Measurements from ENCODE around the gene FYN. TPM values are rescaled to one million over a fixed set of nuclear protein-coding genes. Genes with fewer than 3 reads are reported as not detected.

Gene FYN
- total RNA-seq, 1 experiment from 2014 or later, result 34.3 TPM

- intact Hi-C loops (cut with micrococcal nuclease; ENCODE audit: unreplicated experiment), result no loop called here
- no peaks in the 10 kb centered on the region for H3K4me1 ChIP-seq (ENCODE audit: insufficient read depth, low read length, poor library complexity, severe bottlenecking)
- no TSS peak for BruUV-seq (replicated peaks)
- ChIA-PET CTCF (no interaction called here), POLR2A (ENCODE audit: low non-redundant PET) (no interaction called here)
- TF ChIP-seq, protein P1, sequence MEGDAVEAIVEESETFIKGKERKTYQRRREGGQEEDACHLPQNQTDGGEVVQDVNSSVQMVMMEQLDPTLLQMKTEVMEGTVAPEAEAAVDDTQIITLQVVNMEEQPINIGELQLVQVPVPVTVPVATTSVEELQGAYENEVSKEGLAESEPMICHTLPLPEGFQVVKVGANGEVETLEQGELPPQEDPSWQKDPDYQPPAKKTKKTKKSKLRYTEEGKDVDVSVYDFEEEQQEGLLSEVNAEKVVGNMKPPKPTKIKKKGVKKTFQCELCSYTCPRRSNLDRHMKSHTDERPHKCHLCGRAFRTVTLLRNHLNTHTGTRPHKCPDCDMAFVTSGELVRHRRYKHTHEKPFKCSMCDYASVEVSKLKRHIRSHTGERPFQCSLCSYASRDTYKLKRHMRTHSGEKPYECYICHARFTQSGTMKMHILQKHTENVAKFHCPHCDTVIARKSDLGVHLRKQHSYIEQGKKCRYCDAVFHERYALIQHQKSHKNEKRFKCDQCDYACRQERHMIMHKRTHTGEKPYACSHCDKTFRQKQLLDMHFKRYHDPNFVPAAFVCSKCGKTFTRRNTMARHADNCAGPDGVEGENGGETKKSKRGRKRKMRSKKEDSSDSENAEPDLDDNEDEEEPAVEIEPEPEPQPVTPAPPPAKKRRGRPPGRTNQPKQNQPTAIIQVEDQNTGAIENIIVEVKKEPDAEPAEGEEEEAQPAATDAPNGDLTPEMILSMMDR (conservative IDR thresholded peaks at IDR 0.05; ENCODE audit: low read depth, low read length), result no peak
- no peak for TF ChIP-seq EZH2 (IDR thresholded peaks at IDR 0.05; ENCODE audit: borderline replicate concordance, low read depth, low read length, poor library complexity, severe bottlenecking)
- no peak overlapping the region for H3K4me3 ChIP-seq (ENCODE audit: low read depth, low read length, poor library complexity, severe bottlenecking)
- H3K27me3 ChIP-seq (replicated peaks; ENCODE audit: insufficient read depth, low read depth, low read length, poor library complexity), result no peaks in the 10 kb centered on the region
- H3K36me3 ChIP-seq (ENCODE audit: insufficient read depth, low read length, poor library complexity, severe bottlenecking), result no peaks in the 10 kb centered on the region
- H3K9me3 ChIP-seq (ENCODE audit: low read depth, low read length, poor library complexity, severe bottlenecking), result no peaks in the 10 kb centered on the region
- DNase-seq (ENCODE audit: low spot score), result no peak
- no peak overlapping the region for H3K27ac ChIP-seq (ENCODE audit: low read depth, low read length, poor library complexity, severe bottlenecking)
Observed at GRCh38 chr6:111620169-111620568, 253.1 kb downstream of the FYN start.

GRCh38 chr6:111618407-111618806, 254.8 kb downstream of the FYN start:
- Histone ChIP-seq H3K36me3 (ENCODE audit: insufficient read depth, low read length, poor library complexity, severe bottlenecking) (no peaks in the 10 kb centered on the region), H3K27me3 (replicated peaks; ENCODE audit: insufficient read depth, low read depth, low read length, poor library complexity) (no peaks in the 10 kb centered on the region), H3K4me1 (ENCODE audit: insufficient read depth, low read length, poor library complexity, severe bottlenecking) (no peaks in the 10 kb centered on the region), H3K9me3 (ENCODE audit: low read depth, low read length, poor library complexity, severe bottlenecking) (no peaks in the 10 kb centered on the region), H3K27ac (ENCODE audit: low read depth, low read length, poor library complexity, severe bottlenecking) (no peak overlapping the region), H3K4me3 (ENCODE audit: low read depth, low read length, poor library complexity, severe bottlenecking) (no peak overlapping the region)
- ChIA-PET CTCF (no interaction called here), POLR2A (ENCODE audit: low non-redundant PET) (no interaction called here)
- intact Hi-C loops (cut with micrococcal nuclease; ENCODE audit: unreplicated experiment), result no loop called here
- no TSS peak for BruUV-seq (replicated peaks)
- TF ChIP-seq EZH2 (IDR thresholded peaks at IDR 0.05; ENCODE audit: borderline replicate concordance, low read depth, low read length, poor library complexity, severe bottlenecking), result no peak
- TF ChIP-seq, protein P1 (conservative IDR thresholded peaks at IDR 0.05; ENCODE audit: low read depth, low read length), result no peak
- DNase-seq (ENCODE audit: low spot score), result no peak

DNA sequence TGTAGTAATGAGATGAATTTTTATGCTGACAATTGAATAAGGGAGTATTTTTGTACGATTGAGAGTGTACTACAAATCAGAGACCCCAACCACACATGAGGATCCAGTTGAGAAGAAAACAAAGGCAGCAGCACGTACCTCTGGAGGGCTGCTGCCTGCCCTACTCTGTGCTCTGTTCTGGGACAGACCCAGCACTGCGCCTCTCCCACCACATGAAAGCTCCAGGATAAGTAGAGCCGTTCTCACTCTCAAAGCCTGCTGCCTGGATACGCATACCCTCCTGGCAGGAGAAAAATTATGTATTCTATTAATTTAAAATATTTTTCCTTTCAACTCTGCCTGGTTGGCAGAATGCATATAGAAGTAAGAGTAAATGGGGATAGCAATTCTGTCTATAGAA, 256.1 kb downstream of the FYN start:
- POLR2A ChIA-PET (ENCODE audit: low non-redundant PET), result no interaction called here
- CTCF ChIA-PET, result no interaction called here
- H3K27me3 ChIP-seq (replicated peaks; ENCODE audit: insufficient read depth, low read depth, low read length, poor library complexity), result no peaks in the 10 kb centered on the region
- no peak for DNase-seq (ENCODE audit: low spot score)
- intact Hi-C loops (cut with micrococcal nuclease; ENCODE audit: unreplicated experiment), result no loop called here
- no TSS peak for BruUV-seq (replicated peaks)
- H3K4me3 ChIP-seq (ENCODE audit: low read depth, low read length, poor library complexity, severe bottlenecking), result no peak overlapping the region
- no peaks in the 10 kb centered on the region for H3K36me3 ChIP-seq (ENCODE audit: insufficient read depth, low read length, poor library complexity, severe bottlenecking)
- no peaks in the 10 kb centered on the region for H3K9me3 ChIP-seq (ENCODE audit: low read depth, low read length, poor library complexity, severe bottlenecking)
- H3K4me1 ChIP-seq (ENCODE audit: insufficient read depth, low read length, poor library complexity, severe bottlenecking), result no peaks in the 10 kb centered on the region
- no peak for TF ChIP-seq EZH2 (IDR thresholded peaks at IDR 0.05; ENCODE audit: borderline replicate concordance, low read depth, low read length, poor library complexity, severe bottlenecking)
- TF ChIP-seq, protein P1 (conservative IDR thresholded peaks at IDR 0.05; ENCODE audit: low read depth, low read length), result no peak
- H3K27ac ChIP-seq (ENCODE audit: low read depth, low read length, poor library complexity, severe bottlenecking), result no peak overlapping the region
